Placental pericyte (primary cell): Measurements from ENCODE around the gene GGCT. TPM values are rescaled to one million over a fixed set of nuclear protein-coding genes. Genes with fewer than 3 reads are reported as not detected.

Experiments
- total RNA-seq: library from RNA; depleted of rRNA; stranded (reverse); fragments of >200 nt; gene quantifications from 2 replicates; pipeline ENCODE4 v1.2.3, GENCODE V29; 2012

Gene GGCT, protein sequence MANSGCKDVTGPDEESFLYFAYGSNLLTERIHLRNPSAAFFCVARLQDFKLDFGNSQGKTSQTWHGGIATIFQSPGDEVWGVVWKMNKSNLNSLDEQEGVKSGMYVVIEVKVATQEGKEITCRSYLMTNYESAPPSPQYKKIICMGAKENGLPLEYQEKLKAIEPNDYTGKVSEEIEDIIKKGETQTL
- 11.4 and 14.9 TPM in 2 replicates for total RNA-seq

GRCh38 chr7:30504301-30505173 lies at the start of gene GGCT:
Gene GGCT (minus strand): TSS chr7:30504829. CDS start chr7:30504709, 120 bp downstream.

DNA sequence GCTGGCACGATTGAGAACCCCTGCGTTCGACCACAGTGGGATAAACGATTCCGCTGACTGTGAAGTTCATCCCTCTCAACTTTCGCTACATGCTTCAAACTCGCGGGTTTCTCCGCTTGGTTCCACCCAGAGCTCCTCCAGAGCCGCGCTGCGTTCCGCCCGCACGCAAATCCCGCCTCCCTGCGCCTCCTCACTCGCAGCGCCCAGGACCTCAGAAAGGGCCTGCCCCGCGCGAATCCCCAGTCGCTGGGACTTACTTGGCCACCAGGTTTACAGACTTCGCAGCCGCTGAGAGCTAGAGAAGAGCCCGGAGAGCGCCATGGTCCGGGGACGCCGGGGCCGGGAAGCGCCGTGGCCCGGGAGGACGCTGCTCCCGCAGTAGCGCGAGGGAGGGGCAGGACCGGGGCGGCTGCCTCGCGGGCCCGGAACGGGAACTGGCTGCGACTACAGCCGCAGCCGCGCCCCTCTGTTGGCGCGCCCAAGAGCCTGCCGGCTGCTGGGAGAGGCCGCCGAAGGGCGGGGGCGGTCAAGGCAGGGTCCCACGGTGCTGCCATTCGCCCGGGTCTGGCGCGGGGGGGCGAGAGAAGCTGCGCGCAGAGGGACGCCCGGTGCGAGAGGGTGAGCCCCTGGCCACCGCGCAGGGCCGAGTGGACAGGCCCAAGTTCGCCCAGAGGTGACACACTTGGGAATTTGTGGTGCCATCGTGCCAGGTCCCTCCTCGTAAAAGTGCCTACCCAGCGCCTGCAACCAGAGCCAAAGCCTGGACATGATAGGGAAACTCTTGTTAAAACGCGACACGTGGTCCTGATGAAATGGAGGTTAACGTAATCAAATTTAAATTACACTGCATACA lies 26.1 kb downstream of the GGCT start, which contains the start of gene NOD1:
Gene NOD1, minus strand, starts transcription at position 436 of the 853 bp plus-strand sequence. CDS start 21,863 bp downstream, outside the sequence.

Other genes starting within 250 kb of the GGCT start
- 4.4 and 5.2 TPM in 2 replicates for gene ZNRF2, start 220.2 kb downstream of the GGCT start, total RNA-seq
- gene NOD1, start 26.0 kb downstream of the GGCT start, total RNA-seq = 4.6 and 6.0 TPM in 2 replicates
- gene GARS1, start 90.0 kb upstream of the GGCT start, total RNA-seq = 347 and 788 TPM in 2 replicates
- not detected in 2 replicates for gene CRHR2, start 177.6 kb upstream of the GGCT start, total RNA-seq
- gene INMT, start 247.3 kb upstream of the GGCT start, total RNA-seq = 1.1 and 17.8 TPM in 2 replicates